HepG2 (cell line): Measurements from ENCODE around the gene MRPS5. TPM values are rescaled to one million over a fixed set of nuclear protein-coding genes. Genes with fewer than 3 reads are reported as not detected.
A peak's percentile ranks its signal among the peaks of the same experiment; 100 is the strongest.

Experiments
- AHR ChIP-seq: IDR thresholded peaks from 2 replicates; pipeline ENCODE4 v1.6.1; 2018; ENCODE audit warnings: missing genetic modification reagents, missing compliant biosample characterization
- ATM ChIP-seq: fragments of 450-650 bp; IDR thresholded peaks from 2 replicates; pipeline ENCODE4 v1.7.1; 2017; ENCODE audit warnings: mild to moderate bottlenecking, borderline replicate concordance
- DMAP1 ChIP-seq: IDR thresholded peaks from 2 replicates; pipeline ENCODE4 v1.6.1; 2016
- FOXC1 ChIP-seq: sonication (generic); formaldehyde crosslinking; IDR thresholded peaks from 2 replicates; pipeline ENCODE4 v1.8.0; 2022; ENCODE audit warnings: mild to moderate bottlenecking, missing genetic modification reagents, borderline replicate concordance
- MIER2 ChIP-seq: IDR thresholded peaks from 2 replicates; pipeline ENCODE4 v1.6.1; 2016; ENCODE audit warnings: missing biosample characterization, missing genetic modification reagents
- NFRKB ChIP-seq: fragments of 450-650 bp; IDR thresholded peaks from 2 replicates; pipeline ENCODE4 v1.6.1; 2017
- PATZ1 ChIP-seq: sonication (generic); formaldehyde crosslinking; IDR thresholded peaks from 2 replicates; pipeline ENCODE4 v1.4.0; 2020; ENCODE audit warnings: missing genetic modification reagents
- RAD21 ChIP-seq: fragments of 450-650 bp; formaldehyde crosslinking; IDR thresholded peaks from 2 replicates; pipeline ENCODE4 v1.5.0; 2020; ENCODE audit warnings: mild to moderate bottlenecking
- RBAK ChIP-seq: sonication (generic); formaldehyde crosslinking; IDR thresholded peaks from 2 replicates; pipeline ENCODE4 v1.5.1; 2020; ENCODE audit warnings: mild to moderate bottlenecking, missing genetic modification reagents
- RXRA ChIP-seq: sonication (generic); formaldehyde crosslinking; IDR thresholded peaks from 2 replicates; pipeline ENCODE4 v1.5.1; 2020; ENCODE audit warnings: missing genetic modification reagents
- SIN3B ChIP-seq: fragments of 150-350 bp; IDR thresholded peaks from 2 replicates; pipeline ENCODE4 v1.6.1; 2014; ENCODE audit warnings: low read length
- SSRP1 ChIP-seq: IDR thresholded peaks from 2 replicates; pipeline ENCODE4 v1.6.1; 2016; ENCODE audit warnings: control low read depth
- TFE3 ChIP-seq: IDR thresholded peaks from 2 replicates; pipeline ENCODE4 v1.6.1; 2016
- THAP11 ChIP-seq: IDR thresholded peaks from 2 replicates; pipeline ENCODE4 v1.6.1; 2016; ENCODE audit warnings: missing biosample characterization, missing genetic modification reagents
- THYN1 ChIP-seq: sonication (generic); formaldehyde crosslinking; IDR thresholded peaks from 2 replicates; pipeline ENCODE4 v1.8.1; 2023; ENCODE audit warnings: low read depth, mild to moderate bottlenecking, moderate library complexity, missing genetic modification reagents, borderline replicate concordance
- TRAFD1 ChIP-seq: sonication (generic); formaldehyde crosslinking; IDR thresholded peaks from 2 replicates; pipeline ENCODE4 v1.5.1; 2020; ENCODE audit warnings: missing genetic modification reagents, mild to moderate bottlenecking, borderline replicate concordance
- ZBED4 ChIP-seq: sonication (generic); formaldehyde crosslinking; IDR thresholded peaks from 2 replicates; pipeline ENCODE4 v1.4.0; 2020; ENCODE audit warnings: missing genetic modification reagents, borderline replicate concordance
- ZNF598 ChIP-seq: sonication (generic); formaldehyde crosslinking; IDR thresholded peaks from 2 replicates; pipeline ENCODE4 v1.5.1; 2020; ENCODE audit warnings: mild to moderate bottlenecking, missing genetic modification reagents, borderline replicate concordance
- ZNF792 ChIP-seq: IDR thresholded peaks from 2 replicates; pipeline ENCODE4 v1.6.1; 2016
- ZSCAN12 ChIP-seq: sonication (generic); formaldehyde crosslinking; IDR thresholded peaks from 2 replicates; pipeline ENCODE4 v1.9.0; 2021; ENCODE audit warnings: mild to moderate bottlenecking, missing genetic modification reagents
- ZZZ3 ChIP-seq: sonication (generic); formaldehyde crosslinking; IDR thresholded peaks from 2 replicates; pipeline ENCODE4 v1.4.0; 2020; ENCODE audit warnings: missing genetic modification reagents, mild to moderate bottlenecking, borderline replicate concordance
- polyA plus RNA-seq, 8 experiments: library from polyadenylated mRNA; depleted of rRNA in 3 of 8; stranded (reverse) in 7 of 8; unstranded in 1 of 8; fragments of >200 nt; fragmentation: Illumina TruSeq in 4 of 8; extraction: Trizol in 4 of 8; gene quantifications; 2 replicates each; pipeline versions ENCODE4 v1.2.1 to v1.2.3, GENCODE V29; 2011 to 2016; ENCODE audit warnings: low read depth in 4 of 8, missing spikeins in 1 of 8, mixed read lengths in 1 of 8; ENCODE audit not compliant: insufficient read depth in 1 of 8
- total RNA-seq, 5 experiments: library from RNA; depleted of rRNA; stranded (reverse); fragments of >200 nt; fragmentation: Illumina TruSeq; extraction: Trizol; gene quantifications; 2 replicates each; pipeline ENCODE4 v1.2.3, GENCODE V29; 2016; ENCODE audit warnings: low read depth in 1 of 5

MRPS5 gene
- total and polyA plus RNA-seq, 2 of the 13 experiments (the other 11 are each of a cell fraction or from before 2014, with no cell fraction given) = 98.8 to 134 TPM

- TF ChIP-seq ZNF598 (CRISPR knock-in tag) (peak; percentile 89; the same call in 1 of the 2 replicates), DMAP1 (CRISPR knock-in tag) (peak; percentile 99), ZNF792 (CRISPR knock-in tag) (peak; percentile 83; the same call in 1 of the 2 replicates), PATZ1 (peak; percentile 70), THYN1 (CRISPR knock-in tag) (no peak), SSRP1 (0 out of 2 replicates have a peak, but pooled peaks have one; percentile 73), AHR (CRISPR knock-in tag) (peak; percentile 94), THAP11 (CRISPR knock-in tag) (peak; percentile 90), TFE3 (CRISPR knock-in tag) (peak; percentile 15; the same call in 1 of the 2 replicates), ATM (no peak), SIN3B (peak; percentile 55; the same call in 1 of the 2 replicates), TRAFD1 (CRISPR knock-in tag) (no peak), NFRKB (no peak), RXRA (CRISPR knock-in tag) (peak; percentile 85), ZZZ3 (CRISPR knock-in tag) (peak; percentile 97), FOXC1 (CRISPR knock-in tag) (peak; percentile 83; the same call in 1 of the 2 replicates), RBAK (CRISPR knock-in tag) (no peak), MIER2 (CRISPR knock-in tag) (peak; percentile 49; the same call in 1 of the 2 replicates), ZBED4 (CRISPR knock-in tag) (no peak), ZSCAN12 (CRISPR knock-in tag) (no peak), RAD21 (CRISPR knock-in tag) (peak; percentile 68; the same call in 1 of the 2 replicates)
These were observed at the start of gene MRPS5 (continued) for GRCh38 chr2:95121407-95122196.
